Smooth muscle cell (in vitro differentiated cells): Measurements from ENCODE around the gene MMEL1. TPM values are rescaled to one million over a fixed set of nuclear protein-coding genes. Genes with fewer than 3 reads are reported as not detected.
"Not testable (repeated sequence)": the region's sequence is repeated elsewhere in the genome, so short reads cannot be mapped to it uniquely, and the experiment has no call there.

Experiments used
- DNase-seq: peaks from one replicate; lab custom pipeline; 2025; ENCODE audit not compliant: unreplicated experiment; lab: John Stamatoyannopoulos, UW
- H2AFZ ChIP-seq: fragments of 200-600 bp; sonication (generic); 2 replicates; pipeline ENCODE4 v1.6.0; 2016; ENCODE audit warnings: antibody characterized with exemption, low read depth, mild to moderate bottlenecking
- H3F3A ChIP-seq: fragments of 200-600 bp; sonication (generic); 2 replicates; pipeline ENCODE4 v1.6.0; 2017; ENCODE audit warnings: antibody characterized with exemption, low read depth
- H3K27ac ChIP-seq: fragments of 200-600 bp; sonication (generic); 2 replicates; pipeline ENCODE4 v1.5.1; 2016; ENCODE audit warnings: low read depth, mild to moderate bottlenecking
- H3K27me3 ChIP-seq: fragments of 200-600 bp; sonication (generic); 2 replicates; pipeline ENCODE4 v1.6.1; 2016; ENCODE audit warnings: low read depth, mild to moderate bottlenecking
- H3K36me3 ChIP-seq: fragments of 200-600 bp; sonication (generic); 2 replicates; pipeline ENCODE4 v1.5.1; 2016; ENCODE audit warnings: low read depth
- H3K4me1 ChIP-seq: fragments of 200-600 bp; sonication (generic); 2 replicates; pipeline ENCODE4 v1.5.1; 2016; ENCODE audit warnings: low read depth
- H3K4me2 ChIP-seq: fragments of 200-600 bp; sonication (generic); 2 replicates; pipeline ENCODE4 v1.6.0; 2016; ENCODE audit warnings: mild to moderate bottlenecking
- H3K4me3 ChIP-seq: fragments of 200-600 bp; sonication (generic); 2 replicates; pipeline ENCODE4 v1.5.1; 2016; ENCODE audit warnings: mild to moderate bottlenecking
- H3K79me2 ChIP-seq: fragments of 200-600 bp; sonication (generic); 2 replicates; pipeline ENCODE4 v1.6.0; 2016; ENCODE audit warnings: low read depth, mild to moderate bottlenecking
- H3K9ac ChIP-seq: fragments of 200-600 bp; sonication (generic); 2 replicates; pipeline ENCODE4 v1.6.0; 2016; ENCODE audit warnings: low read depth
- H3K9me3 ChIP-seq: fragments of 200-600 bp; sonication (generic); replicated peaks from 2 replicates; pipeline ENCODE4 v1.5.1; 2016; ENCODE audit warnings: low read depth
- H4K20me1 ChIP-seq: fragments of 200-600 bp; sonication (generic); 2 replicates; pipeline ENCODE4 v1.6.0; 2016; ENCODE audit warnings: low read depth
- CTCF ChIP-seq: fragments of 200-600 bp; sonication (generic); IDR thresholded peaks from 2 replicates; pipeline ENCODE4 v1.5.1; 2017; ENCODE audit warnings: borderline replicate concordance, mild to moderate bottlenecking, antibody characterized with exemption; ENCODE audit not compliant: insufficient read depth, poor library complexity, severe bottlenecking
- WGBS: methylation state at CpG from one replicate; pipeline ENCODE4 v1.1.7; 2016; ENCODE audit warnings: low lambda C conversion rate; 5-methylcytosine and 5-hydroxymethylcytosine counted together
- polyA plus RNA-seq: library from polyadenylated mRNA; unstranded; fragments of >200 nt; fragmentation: Nextera tagmentation; extraction: Ambion mirVana; gene quantifications from 2 replicates; pipeline ENCODE4 v1.2.1, GENCODE V29; 2016
- total RNA-seq: library from RNA; depleted of rRNA; stranded (reverse); fragments of >200 nt; gene quantifications from 2 replicates; pipeline ENCODE4 v1.2.3, GENCODE V29; 2014

MMEL1 gene
- 3.5 TPM in 1 of 2 replicates, not detected in the other for total RNA-seq
- 0.56 and 3.4 TPM in 2 replicates for polyA plus RNA-seq

GRCh38 chr1:2632561-2633361 lies at the start of gene MMEL1:
TSS of gene MMEL1 (minus strand) at chr1:2633016. CDS start at chr1:2629484, 3,532 bp downstream.
- Histone ChIP-seq H2AFZ (no peak within 1 kb of the TSS), H3K4me2 (no peak within 1 kb of the TSS), H3K79me2 (no peaks in the 10 kb centered on the region), H3K4me1 (no peaks in the 10 kb centered on the region), H3K27ac (no peak within 1 kb of the TSS), H3K27me3 (peaks cover 27% of the 10 kb centered on the region), H3K4me3 (no peak within 1 kb of the TSS), H4K20me1 (no peaks in the 10 kb centered on the region), H3K9ac (no peak within 1 kb of the TSS), H3F3A (no peaks in the 10 kb centered on the region), H3K36me3 (no peaks in the 10 kb centered on the region), H3K9me3 (no peaks in the 10 kb centered on the region)
- no peak for TF ChIP-seq CTCF
- DNase-seq = no peak
- 76% methylated on average over 16 of the region's 16 CpGs for WGBS

GRCh38 chr1:2676726-2677125 lies 43.9 kb upstream of the MMEL1 start:
- DNase-seq, H4K20me1 ChIP-seq, H2AFZ ChIP-seq, H3K9me3 ChIP-seq, H3K27me3 ChIP-seq, H3K79me2 ChIP-seq, H3K4me2 ChIP-seq, H3K27ac ChIP-seq, H3K9ac ChIP-seq, H3K4me3 ChIP-seq, H3K36me3 ChIP-seq, H3K4me1 ChIP-seq, H3F3A ChIP-seq: not testable (repeated sequence)
- 70% methylated on average over 4 of the region's 10 CpGs for WGBS

- H4K20me1 ChIP-seq, H3K4me3 ChIP-seq, H3K27ac ChIP-seq, H3K36me3 ChIP-seq, H3K9ac ChIP-seq, DNase-seq, H3K4me1 ChIP-seq, H3F3A ChIP-seq, H3K27me3 ChIP-seq, H3K4me2 ChIP-seq, H3K9me3 ChIP-seq, H2AFZ ChIP-seq, H3K79me2 ChIP-seq: not testable (repeated sequence)
- WGBS = 67% methylated on average over 10 of the region's 11 CpGs
Measured at GRCh38 chr1:2671656-2672055, 38.8 kb upstream of the MMEL1 start.

- H3K4me2 ChIP-seq, H3K9ac ChIP-seq, H2AFZ ChIP-seq, H3K9me3 ChIP-seq, H3K36me3 ChIP-seq, H3K27me3 ChIP-seq, H3K79me2 ChIP-seq, H3K4me1 ChIP-seq, H3F3A ChIP-seq, H4K20me1 ChIP-seq, H3K4me3 ChIP-seq, DNase-seq, H3K27ac ChIP-seq: not testable (repeated sequence)
- WGBS = 70% methylated on average over 7 of the region's 8 CpGs
Measured at GRCh38 chr1:2659806-2660205, 27.0 kb upstream of the MMEL1 start.

- not testable (repeated sequence) for H2AFZ ChIP-seq, H3F3A ChIP-seq, H3K27me3 ChIP-seq, H3K9ac ChIP-seq, H3K36me3 ChIP-seq, H3K79me2 ChIP-seq, H3K4me3 ChIP-seq, H3K9me3 ChIP-seq, H3K27ac ChIP-seq, H4K20me1 ChIP-seq, DNase-seq, H3K4me2 ChIP-seq, H3K4me1 ChIP-seq
- 87% methylated on average over 7 of the region's 10 CpGs for WGBS
Measured at GRCh38 chr1:2657909-2658308, 25.1 kb upstream of the MMEL1 start.

GRCh38 chr1:2657124-2657523 lies 24.3 kb upstream of the MMEL1 start:
- H3K9me3 ChIP-seq, H4K20me1 ChIP-seq, H3K27me3 ChIP-seq, DNase-seq, H3K4me2 ChIP-seq, H3F3A ChIP-seq, H2AFZ ChIP-seq, H3K4me1 ChIP-seq, H3K27ac ChIP-seq, H3K4me3 ChIP-seq, H3K79me2 ChIP-seq, H3K36me3 ChIP-seq, H3K9ac ChIP-seq: not testable (repeated sequence)
- 62% methylated on average over 12 of the region's 12 CpGs for WGBS

GRCh38 chr1:2655598-2656434 lies 23.0 kb upstream of the MMEL1 start:
- H3F3A ChIP-seq, H3K36me3 ChIP-seq, H3K4me1 ChIP-seq, H3K4me3 ChIP-seq, H3K4me2 ChIP-seq, H3K79me2 ChIP-seq, H3K27me3 ChIP-seq, H3K9me3 ChIP-seq, H3K9ac ChIP-seq, DNase-seq, H2AFZ ChIP-seq, H4K20me1 ChIP-seq, H3K27ac ChIP-seq: not testable (repeated sequence)
- WGBS = 57% methylated on average over 16 of the region's 16 CpGs
